ENCODE measurements around the gene IL18RAP. TPM values are rescaled to one million over a fixed set of nuclear protein-coding genes. Genes with fewer than 3 reads are reported as not detected.

IL18RAP gene
- not detected in 2 replicates for total RNA-seq (2014; rRNA removed; shearing (Covaris generic))

GRCh38 chr2:102422910-102423309 is at the start of gene IL18RAP:
TSS of gene IL18RAP (plus strand) at chr2:102423160. CDS start at chr2:102423278, 118 bp downstream.
- Histone ChIP-seq H3K9me3 (replicated peaks) (no peaks in the 10 kb centered on the region), H3K4me3 (no peak within 1 kb of the TSS)

GRCh38 chr2:102376052-102376591 is 46.8 kb upstream of the IL18RAP start:
- Histone ChIP-seq H3K36me3 (no peaks in the 10 kb centered on the region), H3K27me3 (replicated peaks) (0 out of 2 replicates have a peak, but pooled peaks cover 2% of the 10 kb centered on the region), H3K27ac (no peak overlapping the region), H3K4me3 (no peak overlapping the region), H3K9me3 (replicated peaks) (no peaks in the 10 kb centered on the region), H3K4me1 (replicated peaks) (no peaks in the 10 kb centered on the region)
- DNase-seq (ENCODE audit: low read depth in 1 of 2, low spot score in 2 of 2): no peak

More at GRCh38 chr2:102422910-102423309, at the start of gene IL18RAP:
- H3K36me3 ChIP-seq: no peaks in the 10 kb centered on the region
- DNase-seq (ENCODE audit: low read depth in 1 of 2, low spot score in 2 of 2): no peak
- no peak within 1 kb of the TSS for H3K27ac ChIP-seq
- no peaks in the 10 kb centered on the region for H3K4me1 ChIP-seq (replicated peaks)
- H3K27me3 ChIP-seq (replicated peaks): peaks cover 7% of the 10 kb centered on the region

GRCh38 chr2:102383722-102384121 is 39.2 kb upstream of the IL18RAP start:
- Histone ChIP-seq H3K27me3 (replicated peaks) (no peaks in the 10 kb centered on the region), H3K9me3 (replicated peaks) (no peaks in the 10 kb centered on the region), H3K4me1 (replicated peaks) (no peaks in the 10 kb centered on the region), H3K4me3 (no peak overlapping the region), H3K27ac (no peak overlapping the region), H3K36me3 (no peaks in the 10 kb centered on the region)
- DNase-seq (ENCODE audit: low read depth in 1 of 2, low spot score in 2 of 2): no peak

- Histone ChIP-seq H3K36me3 (no peaks in the 10 kb centered on the region), H3K27ac (no peak overlapping the region), H3K4me1 (replicated peaks) (no peaks in the 10 kb centered on the region), H3K27me3 (replicated peaks) (no peaks in the 10 kb centered on the region), H3K4me3 (no peak overlapping the region), H3K9me3 (replicated peaks) (no peaks in the 10 kb centered on the region)
- DNase-seq (ENCODE audit: low read depth in 1 of 2, low spot score in 2 of 2): no peak
These were observed 37.4 kb upstream of the IL18RAP start for GRCh38 chr2:102385522-102385921.

GRCh38 chr2:102386004-102386403 is 37.0 kb upstream of the IL18RAP start:
- no peaks in the 10 kb centered on the region for H3K27me3 ChIP-seq (replicated peaks)
- no peaks in the 10 kb centered on the region for H3K9me3 ChIP-seq (replicated peaks)
- H3K36me3 ChIP-seq: no peaks in the 10 kb centered on the region
- no peak overlapping the region for H3K4me3 ChIP-seq
- DNase-seq (ENCODE audit: low read depth in 1 of 2, low spot score in 2 of 2): no peak
- no peak overlapping the region for H3K27ac ChIP-seq
- H3K4me1 ChIP-seq (replicated peaks): no peaks in the 10 kb centered on the region

- Histone ChIP-seq H3K27me3 (replicated peaks) (no peaks in the 10 kb centered on the region), H3K4me1 (replicated peaks) (no peaks in the 10 kb centered on the region), H3K4me3 (no peak overlapping the region), H3K36me3 (no peaks in the 10 kb centered on the region), H3K9me3 (replicated peaks) (no peaks in the 10 kb centered on the region), H3K27ac (no peak overlapping the region)
- no peak for DNase-seq (ENCODE audit: low read depth in 1 of 2, low spot score in 2 of 2)
These were observed 36.0 kb upstream of the IL18RAP start for GRCh38 chr2:102386867-102387541.

GRCh38 chr2:102387763-102388546 is 35.0 kb upstream of the IL18RAP start:
- Histone ChIP-seq H3K4me1 (replicated peaks) (no peaks in the 10 kb centered on the region), H3K27ac (no peak overlapping the region), H3K36me3 (no peaks in the 10 kb centered on the region), H3K27me3 (replicated peaks) (peaks cover 4% of the 10 kb centered on the region; the same call in 1 of the 2 replicates), H3K9me3 (replicated peaks) (no peaks in the 10 kb centered on the region), H3K4me3 (no peak overlapping the region)
- no peak for DNase-seq (ENCODE audit: low read depth in 1 of 2, low spot score in 2 of 2)

GRCh38 chr2:102391565-102391964 is 31.4 kb upstream of the IL18RAP start:
- no peak for DNase-seq (ENCODE audit: low read depth in 1 of 2, low spot score in 2 of 2)
- Histone ChIP-seq H3K9me3 (replicated peaks) (no peaks in the 10 kb centered on the region), H3K27me3 (replicated peaks) (peaks cover 4% of the 10 kb centered on the region; the same call in 1 of the 2 replicates), H3K27ac (no peak overlapping the region), H3K4me1 (replicated peaks) (no peaks in the 10 kb centered on the region), H3K4me3 (no peak overlapping the region), H3K36me3 (no peaks in the 10 kb centered on the region)

GRCh38 chr2:102392096-102392495 is 30.9 kb upstream of the IL18RAP start:
- Histone ChIP-seq H3K9me3 (replicated peaks) (no peaks in the 10 kb centered on the region), H3K4me1 (replicated peaks) (no peaks in the 10 kb centered on the region), H3K27me3 (replicated peaks) (peaks cover 4% of the 10 kb centered on the region; the same call in 1 of the 2 replicates), H3K36me3 (no peaks in the 10 kb centered on the region), H3K4me3 (no peak overlapping the region), H3K27ac (no peak overlapping the region)
- DNase-seq (ENCODE audit: low read depth in 1 of 2, low spot score in 2 of 2): no peak

- no peak overlapping the region for H3K4me3 ChIP-seq
- no peak for DNase-seq (ENCODE audit: low read depth in 1 of 2, low spot score in 2 of 2)
- no peaks in the 10 kb centered on the region for H3K36me3 ChIP-seq
- H3K9me3 ChIP-seq (replicated peaks): no peaks in the 10 kb centered on the region
- H3K4me1 ChIP-seq (replicated peaks): no peaks in the 10 kb centered on the region
- H3K27me3 ChIP-seq (replicated peaks): peaks cover 4% of the 10 kb centered on the region; the same call in 1 of the 2 replicates
- no peak overlapping the region for H3K27ac ChIP-seq
These were observed 30.0 kb upstream of the IL18RAP start for GRCh38 chr2:102392942-102393341.

- Histone ChIP-seq H3K27me3 (replicated peaks) (peaks cover 4% of the 10 kb centered on the region; the same call in 1 of the 2 replicates), H3K4me1 (replicated peaks) (no peaks in the 10 kb centered on the region), H3K4me3 (no peak overlapping the region), H3K9me3 (replicated peaks) (no peaks in the 10 kb centered on the region), H3K27ac (no peak overlapping the region), H3K36me3 (no peaks in the 10 kb centered on the region)
- no peak for DNase-seq (ENCODE audit: low read depth in 1 of 2, low spot score in 2 of 2)
These were observed 26.9 kb upstream of the IL18RAP start for GRCh38 chr2:102396012-102396411.

GRCh38 chr2:102397209-102397608 is 25.8 kb upstream of the IL18RAP start:
- Histone ChIP-seq H3K9me3 (replicated peaks) (no peaks in the 10 kb centered on the region), H3K27ac (no peak overlapping the region), H3K4me1 (replicated peaks) (no peaks in the 10 kb centered on the region), H3K4me3 (no peak overlapping the region), H3K36me3 (no peaks in the 10 kb centered on the region), H3K27me3 (replicated peaks) (peaks cover 3% of the 10 kb centered on the region; the same call in 1 of the 2 replicates)
- no peak for DNase-seq (ENCODE audit: low read depth in 1 of 2, low spot score in 2 of 2)

GRCh38 chr2:102399499-102400141 is 23.3 kb upstream of the IL18RAP start:
- no peak overlapping the region for H3K4me3 ChIP-seq
- no peaks in the 10 kb centered on the region for H3K36me3 ChIP-seq
- no peak for DNase-seq (ENCODE audit: low read depth in 1 of 2, low spot score in 2 of 2)
- H3K4me1 ChIP-seq (replicated peaks): no peaks in the 10 kb centered on the region
- H3K27ac ChIP-seq: no peak overlapping the region
- no peaks in the 10 kb centered on the region for H3K9me3 ChIP-seq (replicated peaks)
- no peaks in the 10 kb centered on the region for H3K27me3 ChIP-seq (replicated peaks)

All from SJSA1 (cell line).